Thyroid gland (tissue), 4 donors: ENCODE data around the gene ZBTB17.

Experiments used
- POLR2A ChIP-seq, 2 donors: fragments of 450-650 bp; IDR thresholded peaks; one replicate each; pipeline ENCODE4 v1.6.1; 2017; ENCODE audit warnings: antibody characterized with exemption in 2 of 2, mild to moderate bottlenecking in 2 of 2, moderate library complexity in 1 of 2
- TF ChIP-seq, protein P1 (sequence below), 6 experiments: fragments of 200-600 bp in 3 of 6; fragments of 450-650 bp in 3 of 6; sonication (generic) in 3 of 6; IDR thresholded peaks; one replicate each; pipeline ENCODE4 v1.5.1; 2016 to 2019; ENCODE audit warnings: antibody characterized with exemption in 6 of 6, mild to moderate bottlenecking in 2 of 6, inconsistent platforms in 1 of 6, moderate library complexity in 1 of 6

DNA sequence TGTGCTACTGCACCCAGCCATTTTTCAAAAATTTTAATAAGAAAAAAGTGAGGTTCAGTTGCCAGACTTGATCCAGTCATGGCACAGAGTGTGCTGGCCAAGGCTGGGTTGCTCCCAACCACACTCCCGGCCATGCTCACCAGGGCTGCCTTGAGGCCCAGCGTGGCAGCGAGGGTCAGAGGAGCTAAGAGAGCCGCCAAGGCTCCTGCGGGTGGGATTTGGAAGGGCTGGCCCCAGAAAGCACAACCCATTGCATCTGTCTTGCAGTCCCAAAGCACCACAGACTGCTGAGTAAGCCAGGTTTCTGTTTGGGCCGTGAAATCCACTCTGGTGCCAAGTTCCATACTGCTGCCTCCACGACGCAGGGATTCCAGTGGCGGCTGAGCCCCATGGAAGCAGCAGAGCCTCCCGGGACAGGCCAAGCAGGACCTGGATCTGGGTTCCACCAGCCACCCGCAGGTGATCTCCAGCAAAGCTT, 22.6 kb downstream of the ZBTB17 start:
- TF ChIP-seq, protein P1, sequence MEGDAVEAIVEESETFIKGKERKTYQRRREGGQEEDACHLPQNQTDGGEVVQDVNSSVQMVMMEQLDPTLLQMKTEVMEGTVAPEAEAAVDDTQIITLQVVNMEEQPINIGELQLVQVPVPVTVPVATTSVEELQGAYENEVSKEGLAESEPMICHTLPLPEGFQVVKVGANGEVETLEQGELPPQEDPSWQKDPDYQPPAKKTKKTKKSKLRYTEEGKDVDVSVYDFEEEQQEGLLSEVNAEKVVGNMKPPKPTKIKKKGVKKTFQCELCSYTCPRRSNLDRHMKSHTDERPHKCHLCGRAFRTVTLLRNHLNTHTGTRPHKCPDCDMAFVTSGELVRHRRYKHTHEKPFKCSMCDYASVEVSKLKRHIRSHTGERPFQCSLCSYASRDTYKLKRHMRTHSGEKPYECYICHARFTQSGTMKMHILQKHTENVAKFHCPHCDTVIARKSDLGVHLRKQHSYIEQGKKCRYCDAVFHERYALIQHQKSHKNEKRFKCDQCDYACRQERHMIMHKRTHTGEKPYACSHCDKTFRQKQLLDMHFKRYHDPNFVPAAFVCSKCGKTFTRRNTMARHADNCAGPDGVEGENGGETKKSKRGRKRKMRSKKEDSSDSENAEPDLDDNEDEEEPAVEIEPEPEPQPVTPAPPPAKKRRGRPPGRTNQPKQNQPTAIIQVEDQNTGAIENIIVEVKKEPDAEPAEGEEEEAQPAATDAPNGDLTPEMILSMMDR (IDR thresholded peaks at IDR 0.05), result no peak
- TF ChIP-seq POLR2A (IDR thresholded peaks at IDR 0.05), result no peak
